Naive thymus-derived CD4-positive, alpha-beta T cell (primary cell): ENCODE data around the gene BFSP1. TPM values are rescaled to one million over a fixed set of nuclear protein-coding genes. Genes with fewer than 3 reads are reported as not detected.

Experiments used
- ATAC-seq: fragments of 150-1000 bp; cut with Tn5 transposase; 2 replicates; pipeline ENCODE4 v1.10.0; 2021; ENCODE audit warnings: mild to moderate bottlenecking, moderate library complexity
- CTCF ChIA-PET: fragments of 350-600 bp; sonication (Branson Sonifier 250); formaldehyde crosslinking; loops from one replicate; lab custom pipeline; 2021; ENCODE audit warnings: antibody characterized with exemption; lab: Charles Lee
- POLR2A ChIA-PET: fragments of 350-600 bp; sonication (Branson Sonifier 250); formaldehyde crosslinking; loops from one replicate; lab custom pipeline; 2021; ENCODE audit warnings: antibody characterized with exemption, inconsistent platforms; lab: Charles Lee
- DNase-seq, 9 donors: peaks; one replicate each; pipeline versions ENCODE4 v3.0.0 to v3.0.0-alpha.2; 2020 to 2022; ENCODE audit warnings: mixed read lengths in 1 of 9
- H3K27ac ChIP-seq: one replicate; pipeline ENCODE4 v1.7.0; 2013; ENCODE audit warnings: mild to moderate bottlenecking, low read depth, low read length, moderate library complexity
- H3K27me3 ChIP-seq, 2 donors: one replicate each; pipeline ENCODE4 v1.7.0; 2013; ENCODE audit warnings: low read length in 2 of 2, mild to moderate bottlenecking in 2 of 2, moderate library complexity in 2 of 2; ENCODE audit not compliant: control insufficient read depth in 2 of 2, insufficient read depth in 2 of 2
- H3K36me3 ChIP-seq, 3 experiments: 1 replicate in 2 of 3; 2 replicates in 1 of 3; pipeline ENCODE4 v1.7.0; 2013; ENCODE audit warnings: low read length in 3 of 3, mild to moderate bottlenecking in 3 of 3, moderate library complexity in 1 of 3; ENCODE audit not compliant: insufficient read depth in 3 of 3, control insufficient read depth in 2 of 3
- H3K4me1 ChIP-seq, 2 donors: one replicate each; pipeline ENCODE4 v1.7.0; 2013; ENCODE audit warnings: low read length in 2 of 2, mild to moderate bottlenecking in 2 of 2, moderate library complexity in 1 of 2; ENCODE audit not compliant: control insufficient read depth in 2 of 2, insufficient read depth in 2 of 2
- H3K4me3 ChIP-seq: 2 replicates; pipeline ENCODE4 v1.7.0; 2013; ENCODE audit warnings: mild to moderate bottlenecking, low read length
- H3K9me3 ChIP-seq, 3 experiments: 1 replicate in 2 of 3; 2 replicates in 1 of 3; pipeline ENCODE4 v1.7.0; 2013; ENCODE audit warnings: low read length in 3 of 3; ENCODE audit not compliant: control insufficient read depth in 2 of 3
- H3K27ac Mint-ChIP-seq, 9 donors: one replicate each; pipeline ENCODE4 v1.8.0; 2020 to 2022; ENCODE audit warnings: mixed read lengths in 9 of 9, mild to moderate bottlenecking in 8 of 9, moderate library complexity in 5 of 9, inconsistent platforms in 2 of 9
- H3K27me3 Mint-ChIP-seq, 5 donors: one replicate each; pipeline ENCODE4 v1.8.0; 2021 to 2022; ENCODE audit warnings: mixed read lengths in 5 of 5, mild to moderate bottlenecking in 1 of 5
- H3K36me3 Mint-ChIP-seq, 5 donors: one replicate each; pipeline ENCODE4 v1.8.0; 2020 to 2022; ENCODE audit warnings: mixed read lengths in 5 of 5, mild to moderate bottlenecking in 3 of 5, inconsistent platforms in 1 of 5
- H3K4me1 Mint-ChIP-seq, 7 donors: one replicate each; pipeline ENCODE4 v1.8.0; 2020 to 2022; ENCODE audit warnings: mixed read lengths in 7 of 7, mild to moderate bottlenecking in 3 of 7, inconsistent platforms in 1 of 7
- H3K4me3 Mint-ChIP-seq, 10 donors: one replicate each; pipeline ENCODE4 v1.8.0; 2020 to 2022; ENCODE audit warnings: mild to moderate bottlenecking in 10 of 10, mixed read lengths in 10 of 10, moderate library complexity in 6 of 10, inconsistent platforms in 2 of 10
- H3K9me3 Mint-ChIP-seq, 11 donors: one replicate each; pipeline ENCODE4 v1.8.0; 2020 to 2022; ENCODE audit warnings: mixed read lengths in 11 of 11, mild to moderate bottlenecking in 4 of 11, inconsistent platforms in 1 of 11, moderate library complexity in 1 of 11
- intact Hi-C, 2 donors: fragments of 100-400 bp; cut with micrococcal nuclease; formaldehyde crosslinking; loops; one replicate each; pipeline ENCODE4 v1.15.1; 2023
- polyA plus RNA-seq, 2 donors: library from polyadenylated mRNA; unstranded; fragments of 300-500 nt; fragmentation: Illumina TruSeq; gene quantifications; one replicate each; pipeline ENCODE4 v1.2.3, GENCODE V29; 2021
- total RNA-seq, 6 experiments: library from RNA in 5 of 6; stranded (reverse) in 5 of 6; gene quantifications; 1 replicate in 5 of 6; 2 replicates in 1 of 6; pipeline ENCODE4 v1.2.3 and lab custom pipeline; 2021 to 2026

Gene BFSP1
- total and polyA plus RNA-seq, 7 experiments from 2014 or later = 0.42 to 3.4 TPM; not detected in 5

- H3K4me1 Mint-ChIP-seq = no peaks in the 10 kb centered on the region
- intact Hi-C loops = loop anchor here in 1 of 2 donors (10.0 kb wide), 1 partner anchor 56 kb away; no protein-coding TSS in a partner anchor
- CTCF ChIA-PET = no interaction called here
Measured at GRCh38 chr20:17470973-17471372, 60.2 kb downstream of the BFSP1 start.

GRCh38 chr20:17470521-17470920 is 60.7 kb downstream of the BFSP1 start:
- H3K4me1 Mint-ChIP-seq = no peaks in the 10 kb centered on the region
- DNase-seq = no peak
- CTCF ChIA-PET = no interaction called here
- H3K4me3 ChIP-seq = no peak overlapping the region
- no peaks in the 10 kb centered on the region for H3K36me3 ChIP-seq
- peaks cover 0 to 4% (median 0%) of the 10 kb centered on the region in 5 donors for H3K36me3 Mint-ChIP-seq
- H3K9me3 Mint-ChIP-seq = peaks cover 0 to 5% (median 0%) of the 10 kb centered on the region in 11 donors
- H3K4me1 ChIP-seq = no peaks in the 10 kb centered on the region
- H3K27me3 Mint-ChIP-seq = peaks cover 0 to 7% (median 0%) of the 10 kb centered on the region in 5 donors
- no peaks in the 10 kb centered on the region for H3K27me3 ChIP-seq
- intact Hi-C loops = loop anchor here in 1 of 2 donors (10.0 kb wide), 1 partner anchor 56 kb away; no protein-coding TSS in a partner anchor
- ATAC-seq = no peak
- no peak overlapping the region for H3K27ac ChIP-seq
- H3K9me3 ChIP-seq = no peaks in the 10 kb centered on the region
- no peak overlapping the region for H3K4me3 Mint-ChIP-seq
- H3K27ac Mint-ChIP-seq = no peak overlapping the region
- POLR2A ChIA-PET = no interaction called here

More at GRCh38 chr20:17470973-17471372, 60.2 kb downstream of the BFSP1 start:
- Histone ChIP-seq H3K4me1 (no peaks in the 10 kb centered on the region), H3K27ac (no peak overlapping the region), H3K36me3 (no peaks in the 10 kb centered on the region), H3K27me3 (no peaks in the 10 kb centered on the region), H3K9me3 (no peaks in the 10 kb centered on the region), H3K4me3 (no peak overlapping the region)
- POLR2A ChIA-PET = no interaction called here
- Mint-ChIP-seq H3K9me3 (peaks cover 0 to 5% (median 0%) of the 10 kb centered on the region in 11 donors), H3K36me3 (peaks cover 0 to 4% (median 0%) of the 10 kb centered on the region in 5 donors), H3K27me3 (peaks cover 0 to 7% (median 0%) of the 10 kb centered on the region in 5 donors), H3K27ac (no peak overlapping the region), H3K4me3 (no peak overlapping the region)
- ATAC-seq = no peak
- no peak for DNase-seq

- ChIA-PET POLR2A (no interaction called here), CTCF (no interaction called here)
- no peak for DNase-seq
- H3K27ac ChIP-seq = no peak overlapping the region
- ATAC-seq = no peak
- no peaks in the 10 kb centered on the region for H3K4me1 ChIP-seq
- H3K4me3 ChIP-seq = no peak overlapping the region
- no peaks in the 10 kb centered on the region for H3K9me3 ChIP-seq
- intact Hi-C loops = loop anchor here in 1 of 2 donors (10.0 kb wide), 1 partner anchor 55 kb away; no protein-coding TSS in a partner anchor
- Mint-ChIP-seq H3K27ac (peak overlapping the region in 1 of 9 donors; percentile 25), H3K36me3 (peaks cover 0 to 2% (median 0%) of the 10 kb centered on the region in 5 donors), H3K9me3 (peaks cover 0 to 2% (median 0%) of the 10 kb centered on the region in 11 donors), H3K4me1 (no peaks in the 10 kb centered on the region), H3K27me3 (peaks cover 0 to 3% (median 3%) of the 10 kb centered on the region in 5 donors), H3K4me3 (no peak overlapping the region)
- no peaks in the 10 kb centered on the region for H3K27me3 ChIP-seq
- no peaks in the 10 kb centered on the region for H3K36me3 ChIP-seq
Measured at GRCh38 chr20:17469246-17470030, 61.7 kb downstream of the BFSP1 start.

GRCh38 chr20:17468073-17468840 is 62.9 kb downstream of the BFSP1 start:
- POLR2A ChIA-PET = no interaction called here
- no peaks in the 10 kb centered on the region for H3K27me3 ChIP-seq
- Mint-ChIP-seq H3K4me3 (no peak overlapping the region), H3K27me3 (peaks cover 0 to 6% (median 0%) of the 10 kb centered on the region in 5 donors), H3K4me1 (no peaks in the 10 kb centered on the region), H3K27ac (no peak overlapping the region), H3K9me3 (no peaks in the 10 kb centered on the region), H3K36me3 (no peaks in the 10 kb centered on the region)
- H3K9me3 ChIP-seq = no peaks in the 10 kb centered on the region
- DNase-seq = no peak
- H3K27ac ChIP-seq = no peak overlapping the region
- CTCF ChIA-PET = no interaction called here
- intact Hi-C loops = no loop called here
- no peak overlapping the region for H3K4me3 ChIP-seq
- H3K4me1 ChIP-seq = no peaks in the 10 kb centered on the region
- no peak for ATAC-seq
- no peaks in the 10 kb centered on the region for H3K36me3 ChIP-seq

- H3K9me3 Mint-ChIP-seq = no peaks in the 10 kb centered on the region
- H3K27ac Mint-ChIP-seq = no peak overlapping the region
- H3K4me1 ChIP-seq = no peaks in the 10 kb centered on the region
- no peaks in the 10 kb centered on the region for H3K36me3 ChIP-seq
- H3K27me3 Mint-ChIP-seq = peaks cover 0 to 16% (median 0%) of the 10 kb centered on the region in 5 donors
- no peaks in the 10 kb centered on the region for H3K27me3 ChIP-seq
- no peaks in the 10 kb centered on the region for H3K36me3 Mint-ChIP-seq
- no peak for ATAC-seq
- POLR2A ChIA-PET = no interaction called here
- no peak overlapping the region for H3K4me3 Mint-ChIP-seq
- no peaks in the 10 kb centered on the region for H3K9me3 ChIP-seq
- CTCF ChIA-PET = no interaction called here
- no peak overlapping the region for H3K4me3 ChIP-seq
- intact Hi-C loops = no loop called here
- no peaks in the 10 kb centered on the region for H3K4me1 Mint-ChIP-seq
- no peak for DNase-seq
- no peak overlapping the region for H3K27ac ChIP-seq
Measured at GRCh38 chr20:17467120-17467655, 64.0 kb downstream of the BFSP1 start.

GRCh38 chr20:17466641-17467040 is 64.5 kb downstream of the BFSP1 start:
- no peaks in the 10 kb centered on the region for H3K9me3 Mint-ChIP-seq
- Histone ChIP-seq H3K4me1 (no peaks in the 10 kb centered on the region), H3K27ac (no peak overlapping the region), H3K9me3 (no peaks in the 10 kb centered on the region), H3K4me3 (no peak overlapping the region), H3K27me3 (no peaks in the 10 kb centered on the region), H3K36me3 (no peaks in the 10 kb centered on the region)
- ChIA-PET POLR2A (no interaction called here), CTCF (no interaction called here)
- H3K27ac Mint-ChIP-seq = no peak overlapping the region
- intact Hi-C loops = no loop called here
- H3K36me3 Mint-ChIP-seq = no peaks in the 10 kb centered on the region
- DNase-seq (no peak), ATAC-seq (no peak)
- H3K4me1 Mint-ChIP-seq = no peaks in the 10 kb centered on the region
- peaks cover 0 to 16% (median 0%) of the 10 kb centered on the region in 5 donors for H3K27me3 Mint-ChIP-seq
- no peak overlapping the region for H3K4me3 Mint-ChIP-seq
